SK-N-SH (cell line): ENCODE measurements around the gene SHISA5.
"Not testable (repeated sequence)": the region's sequence is repeated elsewhere in the genome, so short reads cannot be mapped to it uniquely, and the experiment has no call there.

Experiments used
- CTCF ChIP-seq: fragments of 200-600 bp; sonication (generic); IDR thresholded peaks from 2 replicates; pipeline ENCODE4 v1.6.1; 2017; ENCODE audit warnings: antibody characterized with exemption, mild to moderate bottlenecking, moderate library complexity
- ELF1 ChIP-seq: IDR thresholded peaks from 2 replicates; pipeline ENCODE4 v1.4.0; 2012
- EP300 ChIP-seq, 2 experiments: IDR thresholded peaks; 2 replicates each; pipeline versions ENCODE4 v1.4.0 to v1.6.1; 2012; ENCODE audit warnings: borderline replicate concordance in 1 of 2, low read depth in 1 of 2, low read length in 1 of 2
- EZH2phosphoT487 ChIP-seq: fragments of 200-600 bp; sonication (generic); IDR thresholded peaks from 2 replicates; pipeline ENCODE4 v1.6.1; 2017; ENCODE audit warnings: low read depth, mixed run types, mild to moderate bottlenecking, antibody characterized with exemption, moderate library complexity, borderline replicate concordance
- FOSL2 ChIP-seq: IDR thresholded peaks from 2 replicates; pipeline ENCODE4 v1.4.0; 2012; ENCODE audit warnings: low read depth, mild to moderate bottlenecking, moderate library complexity, borderline replicate concordance
- FOXM1 ChIP-seq: IDR thresholded peaks from 2 replicates; pipeline ENCODE4 v1.4.0; 2012; ENCODE audit warnings: low read depth, mild to moderate bottlenecking
- GATA2 ChIP-seq: sonication (generic); formaldehyde crosslinking; IDR thresholded peaks from 2 replicates; pipeline ENCODE4 v1.5.0; 2020; ENCODE audit warnings: mild to moderate bottlenecking, missing genetic modification reagents
- IRF3 ChIP-seq: fragments of 150-350 bp; IDR thresholded peaks from 2 replicates; pipeline ENCODE4 v1.6.1; 2016; ENCODE audit warnings: mild to moderate bottlenecking, low read depth, low read length
- JUND ChIP-seq: IDR thresholded peaks from 2 replicates; pipeline ENCODE4 v1.4.0; 2012
- MXI1 ChIP-seq: IDR thresholded peaks from 2 replicates; pipeline ENCODE4 v1.6.1; 2012; ENCODE audit warnings: mild to moderate bottlenecking, low read depth, low read length, improper control_type of control experiment
- PBX3 ChIP-seq: IDR thresholded peaks from 2 replicates; pipeline ENCODE4; 2012
- POLR2AphosphoS5 ChIP-seq: IDR thresholded peaks from 2 replicates; pipeline ENCODE4 v1.6.1; 2012; ENCODE audit warnings: low read depth, low read length
- RAD21 ChIP-seq: IDR thresholded peaks from 2 replicates; pipeline ENCODE4 v1.6.1; 2012; ENCODE audit warnings: mild to moderate bottlenecking, low read length

DNA sequence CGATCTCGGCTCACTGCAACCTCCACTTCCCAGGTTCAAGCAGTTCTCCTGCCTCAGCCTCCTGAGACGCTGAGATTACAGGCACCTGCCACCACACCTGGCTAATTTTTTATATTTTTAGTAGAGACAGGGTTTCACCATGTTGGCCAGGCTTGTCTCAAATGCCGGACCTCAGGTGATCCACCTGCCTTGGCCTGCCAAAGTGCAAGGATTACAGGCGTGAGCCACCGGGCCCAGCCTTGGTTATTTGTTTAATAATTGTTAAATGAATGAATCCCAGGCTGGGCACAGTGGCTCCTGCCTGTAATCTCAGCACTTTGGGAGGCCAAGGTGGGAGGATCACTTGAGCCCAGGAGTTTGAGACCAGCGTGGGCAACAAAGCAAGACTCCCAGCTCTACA, 42.2 kb downstream of the SHISA5 start:
- not testable (repeated sequence) for TF ChIP-seq JUND; FOSL2; CTCF; RAD21; MXI1; POLR2AphosphoS5; ELF1; FOXM1; EP300 (IDR thresholded peaks at IDR 0.05; ENCODE audit: borderline replicate concordance in 1 of 2, low read depth in 1 of 2, low read length in 1 of 2); EZH2phosphoT487; IRF3; GATA2 (CRISPR knock-in tag); PBX3
